ENCODE measurements around the gene SOX10.

SOX10 gene

GRCh38 chr22:37942133-37942532 is 42.2 kb downstream of the SOX10 start (continued):
- TF ChIP-seq ZNF654 (tag by site-specific recombination; IDR thresholded peaks at IDR 0.05; ENCODE audit: low read depth) (no peak), YY1 (tag by site-specific recombination; IDR thresholded peaks at IDR 0.05) (no peak), ZNF777 (tag by site-specific recombination; IDR thresholded peaks at IDR 0.05; ENCODE audit: borderline replicate concordance) (no peak), HOXD13 (CRISPR knock-in tag; IDR thresholded peaks at IDR 0.05; ENCODE audit: borderline replicate concordance) (no peak), MYNN (tag by site-specific recombination; IDR thresholded peaks at IDR 0.05; ENCODE audit: borderline replicate concordance) (no peak)

GRCh38 chr22:37940698-37941376 is 43.5 kb downstream of the SOX10 start:
- ChIA-PET CTCF (interaction anchor here (0.5 to 1.0 kb wide), 2 partner anchors 9 to 12 kb away, joined by 3 read pairs; partner anchors contain the start of genes C22orf23 and POLR2F), POLR2A (interaction anchor here (1.4 kb wide), 1 partner anchor 34 kb away, joined by 5 read pairs; the partner anchor contains the start of gene MICALL1)
- peaks cover 10% of the 10 kb centered on the region for H3K4me1 ChIP-seq (ENCODE audit: control insufficient read depth, insufficient read depth, low read length)
- no peaks in the 10 kb centered on the region for H3K9me3 ChIP-seq (ENCODE audit: control insufficient read depth, insufficient read depth, low read depth, low read length)
- H3K36me3 ChIP-seq (ENCODE audit: control insufficient read depth in 2 of 2, insufficient read depth in 1 of 2, low read length in 2 of 2) = peaks cover 21 to 61% of the 10 kb centered on the region in 2 experiments
- no peak overlapping the region for H3K4me3 ChIP-seq (ENCODE audit: low read depth, low read length)
- no peak overlapping the region for H3K27ac ChIP-seq (ENCODE audit: extremely low read depth, low read depth, low read length)
- no peak for TF ChIP-seq ZBTB7A (tag by site-specific recombination; IDR thresholded peaks at IDR 0.05; ENCODE audit: low read depth)
- TF ChIP-seq KLF1 (tag by site-specific recombination; IDR thresholded peaks at IDR 0.05) = no peak
- peak; percentile 82 for TF ChIP-seq PRDM10 (tag by site-specific recombination; IDR thresholded peaks at IDR 0.05)
- TF ChIP-seq ZIC2 (tag by site-specific recombination; IDR thresholded peaks at IDR 0.05) = 0 out of 2 replicates have a peak, but pooled peaks have one; percentile 23

GRCh38 chr22:37933711-37934376 is 50.5 kb downstream of the SOX10 start:
- peaks cover 11 to 77% of the 10 kb centered on the region in 2 experiments; a peak in 2 of 3 replicates for H3K36me3 ChIP-seq (ENCODE audit: control insufficient read depth in 2 of 2, insufficient read depth in 1 of 2, low read length in 2 of 2)
- no peaks in the 10 kb centered on the region for H3K9me3 ChIP-seq (ENCODE audit: control insufficient read depth, insufficient read depth, low read depth, low read length)
- POLR2A ChIA-PET = interaction anchor here (0.5 to 2.3 kb wide), 8 partner anchors 10 to 758 kb away, joined by 3 to 11 read pairs (median 4); partner anchors contain the start of genes C22orf23, GCAT, MICALL1 and POLR2F
- H3K27ac ChIP-seq (ENCODE audit: extremely low read depth, low read depth, low read length) = peak overlapping the region; percentile 67
- peaks cover 6% of the 10 kb centered on the region for H3K4me1 ChIP-seq (ENCODE audit: control insufficient read depth, insufficient read depth, low read length)
- CTCF ChIA-PET = interaction anchor here (0.5 to 3.8 kb wide), 29 partner anchors 8 to 743 kb away, joined by 3 to 25 read pairs (median 5); partner anchors contain the start of genes C22orf23, GCAT, MICALL1 and POLR2F
- H3K4me3 ChIP-seq (ENCODE audit: low read depth, low read length) = no peak overlapping the region
- TF ChIP-seq ZNF747 (tag by site-specific recombination; IDR thresholded peaks at IDR 0.05) (no peak), ZNF548 (tag by site-specific recombination; IDR thresholded peaks at IDR 0.05) (no peak), GLI2 (tag by site-specific recombination; IDR thresholded peaks at IDR 0.05; ENCODE audit: borderline replicate concordance, low read depth) (no peak), ZNF776 (tag by site-specific recombination; IDR thresholded peaks at IDR 0.05; ENCODE audit: borderline replicate concordance) (no peak), ZNF600 (tag by site-specific recombination; IDR thresholded peaks at IDR 0.05) (peak; percentile 45; the same call in 1 of the 2 replicates), ZNF521 (tag by site-specific recombination; IDR thresholded peaks at IDR 0.05) (no peak), ZNF707 (tag by site-specific recombination; IDR thresholded peaks at IDR 0.05) (no peak), TRIM28 (IDR thresholded peaks at IDR 0.05; ENCODE audit: borderline replicate concordance, low read length) (peak; percentile 88; the same call in 1 of the 2 replicates), PRDM10 (tag by site-specific recombination; IDR thresholded peaks at IDR 0.05) (peak; percentile 63)
